GM20000 (cell line): Measurements from ENCODE around the gene PEF1.

Source experiments
- DNase-seq: peaks from one replicate; pipeline ENCODE4 v3.0.0; 2012; ENCODE audit warnings: low spot score
- CTCF ChIP-seq: IDR thresholded peaks from 2 replicates; pipeline ENCODE4 v1.5.1; 2012; ENCODE audit warnings: mild to moderate bottlenecking, control low read depth; ENCODE audit errors: extremely low read depth, missing control alignments

The PEF1 gene

DNA sequence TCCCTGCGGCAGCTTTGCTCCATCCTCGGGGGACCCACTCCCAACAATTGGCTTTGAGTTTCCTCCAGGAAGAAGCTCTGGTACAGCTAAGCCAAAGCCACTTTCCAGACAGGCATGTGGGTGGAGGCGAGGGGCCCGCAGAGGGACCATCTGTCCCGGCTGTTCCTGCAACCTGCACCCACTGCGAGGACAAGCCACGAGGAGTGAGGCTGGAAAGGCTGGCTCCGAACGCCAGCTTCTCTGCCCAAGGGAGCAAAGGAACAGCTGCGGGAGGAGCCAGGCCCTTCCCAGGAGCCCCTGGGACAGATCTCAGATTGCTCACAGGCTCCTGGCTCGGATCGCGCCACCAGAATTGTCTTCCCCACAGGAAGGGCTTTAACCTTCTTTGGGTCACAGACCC lies 28.3 kb upstream of the PEF1 start:
- DNase-seq = no peak
- no peak for TF ChIP-seq CTCF

- no peak for TF ChIP-seq CTCF
Measured at GRCh38 chr1:31671561-31672201, 27.0 kb upstream of the PEF1 start.

GRCh38 chr1:31671147-31671546 lies 26.5 kb upstream of the PEF1 start:
- TF ChIP-seq CTCF = no peak
- DNase-seq = no peak

More at GRCh38 chr1:31671561-31672201, 27.0 kb upstream of the PEF1 start:
- no peak for DNase-seq

- TF ChIP-seq CTCF = no peak
- no peak for DNase-seq
Measured at GRCh38 chr1:31670593-31670964, 25.9 kb upstream of the PEF1 start.

DNA sequence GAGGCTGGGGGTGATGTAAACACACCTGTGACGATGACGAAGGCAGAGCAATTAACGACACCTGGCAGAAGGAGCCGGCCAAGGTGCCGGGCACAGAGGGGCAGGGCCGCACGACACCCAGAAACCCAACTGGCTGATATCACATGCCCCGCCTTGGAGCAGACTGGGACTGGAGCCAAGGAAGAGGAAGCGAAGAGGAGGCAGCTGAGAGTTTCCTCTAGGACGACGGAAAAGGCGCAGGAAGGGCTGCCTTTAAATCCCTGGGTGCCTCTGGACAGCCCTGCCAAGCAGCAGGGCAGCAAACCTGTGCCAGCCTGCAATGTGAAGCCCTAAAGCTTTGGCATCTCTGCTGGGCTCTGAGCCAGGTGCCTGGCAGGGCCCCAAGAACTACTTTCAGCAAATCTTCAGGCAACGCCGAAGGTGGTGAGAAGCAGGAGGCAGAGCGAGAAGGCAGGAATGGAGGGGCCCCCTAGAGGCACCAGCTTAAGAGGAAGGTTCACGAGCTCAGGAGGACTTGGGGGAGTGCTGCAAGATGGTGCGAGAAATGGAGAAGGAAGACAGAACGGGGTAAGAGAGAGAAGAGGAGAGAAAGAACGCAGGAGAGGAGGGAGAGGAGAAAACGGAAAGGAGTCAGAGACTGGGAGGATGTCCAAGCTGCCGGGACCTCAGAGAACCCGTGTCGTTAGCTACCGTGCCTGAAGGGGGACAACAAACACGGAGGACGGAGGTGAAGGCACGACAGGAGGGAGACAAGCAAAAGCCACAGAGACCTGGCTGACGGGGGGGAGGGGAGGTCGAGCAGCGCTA lies 25.3 kb upstream of the PEF1 start:
- no peak for DNase-seq
- no peak for TF ChIP-seq CTCF

GRCh38 chr1:31669433-31669785 lies 24.7 kb upstream of the PEF1 start:
- no peak for DNase-seq
- no peak for TF ChIP-seq CTCF

- TF ChIP-seq CTCF = no peak
- DNase-seq = no peak
Measured at GRCh38 chr1:31668303-31668883, 23.7 kb upstream of the PEF1 start.
